HG03159 (cell line): ENCODE measurements around the gene APCS.

ENCODE experiments used
- ATAC-seq: cut with Tn5 transposase; IDR thresholded peaks from one replicate; pipeline ENCODE4 v1.9.1; 2021; ENCODE audit warnings: mild to moderate bottlenecking, moderate library complexity; ENCODE audit not compliant: unreplicated experiment

Gene APCS, protein sequence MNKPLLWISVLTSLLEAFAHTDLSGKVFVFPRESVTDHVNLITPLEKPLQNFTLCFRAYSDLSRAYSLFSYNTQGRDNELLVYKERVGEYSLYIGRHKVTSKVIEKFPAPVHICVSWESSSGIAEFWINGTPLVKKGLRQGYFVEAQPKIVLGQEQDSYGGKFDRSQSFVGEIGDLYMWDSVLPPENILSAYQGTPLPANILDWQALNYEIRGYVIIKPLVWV

DNA sequence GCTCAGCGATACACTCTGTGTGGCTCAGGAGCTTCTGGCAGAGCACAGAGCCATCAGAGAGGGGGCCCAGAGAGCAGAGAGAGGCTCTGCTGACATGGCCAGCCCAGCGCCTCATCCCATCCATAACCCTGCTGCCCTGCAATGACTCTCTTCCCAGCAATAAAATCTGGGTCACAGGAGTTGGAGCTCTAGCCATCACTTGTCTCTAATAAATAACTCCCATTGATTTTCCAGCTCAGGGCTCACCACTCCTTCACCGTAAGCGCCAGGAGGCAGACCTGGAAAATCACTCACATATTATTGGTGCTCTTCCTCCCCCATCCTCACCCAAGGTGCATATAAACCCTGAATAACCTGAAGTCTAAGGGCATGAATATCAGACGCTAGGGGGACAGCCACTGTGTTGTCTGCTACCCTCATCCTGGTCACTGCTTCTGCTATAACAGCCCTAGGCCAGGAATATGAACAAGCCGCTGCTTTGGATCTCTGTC, at the start of gene APCS:
Gene APCS, plus strand, starts transcription at position 366 of the 491 bp plus-strand sequence. Its CDS starts 96 bp downstream, at position 462.
- ATAC-seq, result no peak

DNA sequence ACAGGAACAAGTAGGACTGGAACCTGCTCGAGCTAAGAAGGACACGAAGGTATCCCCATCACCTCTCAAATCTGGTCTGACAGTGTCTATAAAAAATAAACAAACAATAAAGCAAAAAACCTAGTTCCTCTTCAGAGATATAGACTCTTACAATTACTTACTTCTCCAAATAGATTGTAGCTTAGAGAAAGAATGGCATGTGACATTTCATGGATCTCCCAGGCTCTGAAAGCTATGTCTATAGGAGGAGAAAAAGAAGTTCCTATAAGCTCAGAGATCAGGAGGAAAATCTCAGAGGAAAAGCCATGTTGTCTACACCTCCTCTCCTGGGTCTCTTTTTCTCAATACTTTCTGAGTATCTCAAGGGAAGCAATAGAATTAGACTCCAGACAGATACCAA, 39.5 kb upstream of the APCS start:
- ATAC-seq, result no peak

DNA sequence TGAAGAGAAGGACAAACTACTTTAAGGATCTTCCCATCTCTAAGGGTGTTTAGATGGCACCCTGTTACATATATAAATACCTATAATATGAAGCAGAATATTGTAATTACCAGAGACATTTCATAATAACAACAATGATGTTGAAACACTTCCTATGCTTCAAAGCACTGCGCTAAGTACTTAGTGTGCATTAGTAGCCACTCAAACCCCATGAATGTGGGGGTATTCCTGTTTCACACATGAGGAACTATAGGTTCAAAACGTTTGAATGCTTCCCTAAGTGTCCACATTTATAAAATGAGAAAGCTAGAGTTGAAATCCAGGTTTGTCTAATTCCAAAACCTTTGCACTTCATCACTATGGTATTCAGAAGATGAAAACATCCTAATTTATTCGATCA, 33.4 kb upstream of the APCS start:
- no peak for ATAC-seq

DNA sequence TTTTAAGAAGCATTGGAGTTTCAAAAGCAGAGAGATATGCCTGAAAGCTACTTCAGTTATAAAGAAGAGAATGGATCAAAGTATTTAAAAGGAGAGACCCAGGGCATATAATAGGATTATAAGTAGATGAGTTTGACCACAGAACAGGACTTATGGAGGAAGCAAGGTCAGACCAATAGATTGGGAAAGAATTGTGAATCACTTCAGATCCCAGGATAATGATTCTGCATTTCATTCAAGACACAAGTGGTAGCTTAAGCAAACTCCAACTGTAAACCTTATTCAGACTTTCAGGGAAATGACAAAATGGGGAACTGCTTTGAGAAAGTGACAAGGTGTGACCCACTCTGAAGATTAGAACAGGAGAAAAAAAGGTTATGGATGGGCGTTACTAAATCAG, 32.9 kb upstream of the APCS start:
- no peak for ATAC-seq

DNA sequence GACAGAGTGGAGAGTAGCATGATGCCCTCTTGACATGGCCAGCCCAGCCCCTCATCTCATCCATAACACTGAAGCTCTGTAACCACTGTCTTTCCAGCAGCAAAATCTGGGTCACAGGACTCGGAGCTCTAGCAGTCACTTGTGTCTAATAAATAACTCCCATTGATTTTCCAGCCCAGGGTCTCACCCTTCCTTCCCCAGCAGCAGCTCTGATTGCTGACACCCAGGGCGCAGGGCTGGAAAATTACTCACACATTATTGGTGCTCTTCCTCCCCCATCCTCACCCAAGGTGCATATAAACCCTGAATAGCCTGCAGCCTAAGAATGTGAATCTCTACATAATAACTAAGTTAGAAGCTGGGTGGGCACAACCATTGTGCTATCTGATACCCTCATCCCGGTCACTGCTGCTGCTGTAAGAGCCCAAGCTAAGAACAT, 30.7 kb upstream of the APCS start:
- no peak for ATAC-seq

DNA sequence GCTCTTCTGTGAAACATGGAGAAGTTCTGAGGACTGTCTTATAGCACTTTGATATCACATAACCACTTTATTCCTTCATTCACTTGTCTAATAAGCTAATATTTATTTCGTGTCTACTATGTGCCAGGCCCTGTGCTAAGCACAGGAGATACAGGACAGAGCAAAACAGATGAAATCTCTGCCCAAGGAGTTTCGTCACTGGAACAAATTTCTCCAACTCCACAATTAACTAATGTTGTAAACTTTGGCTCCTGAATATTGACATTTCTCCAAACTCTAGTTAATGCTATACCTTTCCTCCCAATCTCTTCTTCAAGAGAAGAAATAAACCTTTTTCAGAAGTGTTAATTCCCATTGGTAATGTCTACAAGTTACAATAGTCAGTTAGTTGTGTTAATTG, 27.0 kb upstream of the APCS start:
- ATAC-seq, result no peak

DNA sequence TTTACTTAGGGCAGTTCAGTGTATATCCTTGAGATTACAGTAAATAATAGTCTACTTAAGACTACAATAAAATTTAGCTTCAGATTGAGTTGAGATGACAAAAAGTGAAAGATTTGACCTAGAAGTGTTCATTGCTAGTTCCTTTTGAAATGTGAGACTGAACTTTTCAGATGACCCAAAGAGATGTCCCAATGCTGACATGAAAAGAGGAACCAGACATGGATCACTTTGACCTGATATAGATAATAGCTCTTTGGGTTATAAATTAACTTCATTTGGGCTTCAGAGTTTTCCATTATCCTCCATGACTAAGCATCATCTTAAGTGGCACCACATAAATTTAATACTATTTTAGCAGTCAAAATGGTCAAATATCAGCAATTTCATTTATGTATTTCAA, 26.1 kb upstream of the APCS start:
- ATAC-seq, result no peak

DNA sequence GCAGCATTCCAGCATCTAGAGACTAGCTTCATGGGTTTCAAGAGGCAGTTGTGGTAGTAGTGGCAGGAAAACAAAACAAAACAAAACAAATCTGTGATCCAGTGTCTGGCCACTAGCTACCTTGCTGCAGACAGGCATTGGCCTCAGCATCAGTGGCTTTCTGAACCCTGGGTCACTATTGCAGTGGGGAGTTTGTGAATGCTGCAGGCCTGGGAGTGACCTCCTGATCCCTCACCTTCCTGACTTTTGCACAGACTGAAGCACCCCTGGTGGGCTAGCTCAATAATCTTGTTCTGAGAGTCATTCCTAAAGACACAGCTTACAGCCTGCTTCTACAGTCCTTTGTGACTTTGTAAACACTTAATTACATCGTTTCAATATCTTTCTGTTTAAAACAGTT, 24.9 kb upstream of the APCS start:
- ATAC-seq, result no peak

DNA sequence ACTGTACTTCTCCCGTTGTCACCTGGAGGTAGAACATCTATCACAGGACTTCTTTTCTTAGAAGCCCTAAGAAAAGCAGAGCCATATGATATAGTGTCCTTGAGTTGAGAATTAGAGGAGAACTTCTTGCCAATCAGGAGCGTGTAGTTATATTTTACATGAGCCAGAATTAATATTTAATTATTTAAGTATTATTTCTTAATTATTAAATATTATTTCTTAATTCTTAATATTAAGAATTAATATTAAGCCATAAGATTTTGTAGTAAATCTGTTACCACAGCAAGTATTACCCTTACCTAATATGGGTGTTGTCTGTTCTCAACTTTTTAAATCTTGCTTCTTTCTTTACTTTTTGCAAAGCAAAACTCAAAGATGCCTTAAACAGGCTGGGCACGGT, 10.2 kb upstream of the APCS start:
- ATAC-seq, result no peak

DNA sequence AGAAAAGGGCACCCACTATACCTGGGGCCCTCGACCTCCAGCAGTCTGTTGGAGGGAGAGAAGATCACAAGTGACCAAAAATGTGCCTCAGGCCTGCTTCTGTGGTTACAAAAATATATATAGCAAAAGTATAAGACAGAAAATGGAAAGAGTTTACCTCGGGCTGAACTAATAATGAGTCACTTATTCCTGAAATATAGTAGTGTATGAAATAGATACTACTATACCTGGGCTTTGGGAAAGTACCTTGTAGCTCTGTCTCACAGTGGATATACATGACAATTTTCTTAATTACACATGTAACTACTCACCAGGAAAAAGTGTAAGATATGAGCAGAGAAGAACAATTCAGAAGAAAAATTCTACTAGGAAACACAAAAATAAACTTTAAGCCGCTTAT, 7.3 kb upstream of the APCS start:
- ATAC-seq, result no peak

DNA sequence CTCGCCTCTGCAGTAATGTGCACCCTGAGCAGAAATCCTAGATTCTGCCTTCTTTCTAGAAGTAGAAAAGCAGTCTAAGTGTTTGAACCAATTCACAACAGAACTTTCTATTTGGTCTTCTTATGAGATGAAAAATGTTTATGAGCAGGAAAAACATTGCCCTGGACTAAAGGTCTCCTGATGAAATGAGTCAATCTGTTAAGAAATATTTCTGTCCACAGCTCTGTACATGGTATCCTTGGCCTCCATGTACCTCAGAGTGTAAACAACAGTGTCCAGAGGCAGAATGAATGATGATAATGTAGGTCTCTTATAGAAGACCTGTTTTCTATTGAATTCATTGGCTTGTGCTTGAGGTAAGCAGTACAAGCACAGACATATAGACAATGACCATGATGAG, 6.2 kb upstream of the APCS start:
- ATAC-seq, result no peak

DNA sequence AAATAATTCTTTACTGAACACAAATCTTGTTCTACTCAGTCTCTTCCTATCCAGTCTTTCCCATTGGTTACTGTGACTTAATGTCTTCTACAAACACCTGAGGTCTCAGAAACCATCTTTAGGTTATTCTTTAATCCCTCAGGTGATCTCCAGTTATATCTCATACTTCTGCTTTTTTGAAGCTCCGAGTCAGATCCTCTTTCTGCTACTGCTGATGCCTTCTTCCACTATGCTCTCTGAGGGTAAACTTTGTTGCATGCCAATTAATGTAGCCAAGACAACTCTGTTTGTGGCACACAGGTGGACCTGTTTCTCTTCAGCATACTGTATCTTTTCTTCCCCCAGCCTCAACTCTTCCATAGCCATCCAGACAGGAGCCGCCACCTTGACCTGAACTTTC, 3.1 kb upstream of the APCS start:
- no peak for ATAC-seq

DNA sequence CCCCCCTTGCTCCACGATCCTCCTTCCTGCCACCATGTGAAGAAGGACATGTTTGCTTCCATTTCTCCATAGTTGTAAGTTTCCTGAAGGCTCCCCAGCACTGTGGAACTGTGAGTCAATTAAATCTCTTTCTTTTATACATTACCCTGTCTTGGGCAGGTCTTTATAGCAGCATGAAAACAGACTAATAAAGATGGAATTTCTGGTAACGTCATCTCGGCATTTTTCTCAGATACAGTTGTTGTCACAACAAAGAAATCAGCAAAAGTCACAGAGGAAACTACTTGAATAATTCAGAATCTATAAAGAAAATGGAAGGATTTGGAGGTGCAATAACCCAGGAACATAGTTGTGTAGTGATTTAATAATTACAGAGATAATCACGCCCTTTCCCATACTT, 4.4 kb downstream of the APCS start:
- ATAC-seq, result no peak

DNA sequence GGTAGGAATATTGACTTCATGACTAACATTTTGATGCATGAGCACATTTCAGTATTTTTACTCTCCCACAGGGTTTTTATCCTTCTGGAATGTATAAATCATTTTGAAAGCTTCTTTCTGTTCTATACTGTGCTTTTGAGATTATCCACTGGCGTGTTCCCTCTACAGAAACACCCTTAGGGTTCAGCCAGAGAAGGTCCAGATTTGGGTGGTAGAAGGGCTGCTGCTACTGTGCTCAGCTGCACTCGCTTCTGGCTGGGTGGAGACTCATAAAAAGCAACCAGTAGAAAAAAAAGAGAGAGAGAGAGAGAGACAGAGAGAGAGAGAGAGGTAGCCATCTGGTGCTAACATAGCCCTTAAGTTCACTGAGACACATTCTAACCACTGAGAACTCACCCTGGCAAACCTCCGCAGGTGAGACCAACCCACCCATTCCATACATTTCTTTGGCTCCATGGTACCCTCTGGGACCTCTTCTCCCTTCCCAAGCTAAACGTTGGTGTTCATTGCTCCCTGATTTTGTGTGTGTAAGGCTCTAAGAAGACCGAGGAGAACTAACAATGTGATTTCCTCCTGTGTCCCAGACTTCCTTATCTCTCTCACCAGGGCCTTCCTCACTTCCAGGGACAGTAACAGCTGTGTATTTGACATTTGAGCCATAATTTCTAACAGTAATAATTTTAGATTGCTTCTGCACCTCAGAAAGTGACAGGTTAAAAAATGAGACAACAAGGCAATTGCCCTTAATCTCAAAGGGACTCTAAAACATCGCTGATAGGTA, 7.2 kb downstream of the APCS start:
- ATAC-seq, result no peak

DNA sequence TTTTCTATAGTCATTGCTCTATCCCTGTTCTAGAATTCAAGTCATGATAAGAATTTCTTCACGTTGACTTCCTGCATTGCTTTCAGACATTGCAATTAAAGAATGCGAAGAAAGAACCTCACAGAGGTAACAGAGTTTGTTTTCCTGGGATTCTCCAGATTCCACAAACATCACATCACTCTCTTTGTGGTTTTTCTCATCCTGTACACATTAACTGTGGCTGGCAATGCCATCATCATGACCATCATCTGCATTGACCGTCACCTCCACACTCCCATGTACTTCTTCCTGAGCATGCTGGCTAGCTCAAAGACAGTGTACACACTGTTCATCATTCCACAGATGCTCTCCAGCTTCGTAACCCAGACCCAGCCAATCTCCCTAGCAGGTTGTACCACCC, 10.6 kb downstream of the APCS start:
- ATAC-seq, result no peak

DNA sequence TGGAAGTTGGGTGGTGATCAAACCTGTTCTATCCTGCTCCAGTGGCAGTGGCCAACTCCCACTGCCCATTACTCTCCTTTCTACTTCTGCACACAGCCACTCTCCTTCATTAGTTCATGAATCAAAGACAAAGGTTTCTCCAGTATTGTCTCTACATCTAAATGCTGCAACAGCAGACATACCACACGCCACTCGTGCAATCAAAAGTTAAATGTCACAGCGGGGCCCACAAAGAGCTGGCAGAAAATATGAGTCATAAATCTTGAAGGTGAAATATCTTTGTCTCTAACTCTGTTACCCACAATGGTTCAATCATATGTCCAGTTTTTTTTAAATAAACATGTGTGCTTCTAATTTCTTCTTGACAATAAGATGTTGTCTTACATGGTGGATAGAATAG, 13.3 kb downstream of the APCS start:
- ATAC-seq, result no peak

DNA sequence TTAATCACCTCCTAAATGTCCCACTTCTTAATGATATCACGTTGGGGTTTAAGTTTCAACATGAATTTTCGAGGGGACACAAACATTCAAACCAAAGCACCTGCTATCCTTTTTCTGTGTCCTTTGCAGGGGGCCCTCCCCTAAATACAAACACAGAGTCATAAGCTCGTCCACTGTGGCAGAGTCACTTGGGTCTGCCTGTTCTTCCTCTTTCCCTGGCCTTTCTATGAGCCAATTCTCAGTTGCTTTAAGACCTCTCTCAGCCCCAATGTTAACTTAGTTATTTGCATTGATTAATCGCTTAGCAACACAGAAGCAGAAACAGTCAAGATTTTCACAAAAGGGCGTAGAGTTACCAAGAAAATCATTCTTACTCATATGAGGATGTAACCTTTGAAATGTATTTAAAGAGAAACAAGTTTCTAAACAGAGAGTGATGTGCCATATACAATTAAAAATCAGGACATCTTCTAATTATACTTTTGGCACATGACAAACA, 14.9 kb downstream of the APCS start:
- ATAC-seq, result no peak

DNA sequence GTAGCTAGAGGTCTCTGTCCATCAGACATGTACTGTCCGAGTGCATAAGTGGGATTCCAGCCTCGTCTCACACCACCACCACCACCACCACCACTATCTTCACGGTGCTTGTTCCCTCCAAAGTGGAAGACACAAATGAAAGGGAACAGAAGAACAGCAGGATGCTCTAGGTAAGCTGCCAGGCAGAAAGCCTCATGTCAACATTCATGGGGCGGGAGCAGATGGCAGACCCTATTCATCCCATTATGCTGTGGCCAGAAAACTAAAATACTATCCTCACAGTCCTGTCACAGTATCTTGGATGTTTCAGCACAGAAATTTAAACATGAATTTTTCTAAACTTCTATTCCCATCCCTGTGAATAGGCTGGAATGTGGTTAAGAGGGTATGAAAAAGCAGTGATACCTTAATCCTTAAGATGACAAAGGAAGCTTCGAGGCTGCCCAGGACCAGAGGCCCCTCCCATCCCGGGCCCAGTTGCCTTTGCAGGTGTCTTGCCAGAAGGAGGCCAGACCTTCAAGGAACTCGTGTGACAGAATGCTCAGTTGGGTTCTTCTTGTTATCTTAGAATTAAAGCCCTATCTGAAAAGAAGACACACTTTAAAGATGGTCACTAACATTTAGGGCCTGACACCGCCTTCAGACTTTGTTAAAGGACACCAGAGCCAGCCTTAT, 24.7 kb downstream of the APCS start:
- no peak for ATAC-seq

DNA sequence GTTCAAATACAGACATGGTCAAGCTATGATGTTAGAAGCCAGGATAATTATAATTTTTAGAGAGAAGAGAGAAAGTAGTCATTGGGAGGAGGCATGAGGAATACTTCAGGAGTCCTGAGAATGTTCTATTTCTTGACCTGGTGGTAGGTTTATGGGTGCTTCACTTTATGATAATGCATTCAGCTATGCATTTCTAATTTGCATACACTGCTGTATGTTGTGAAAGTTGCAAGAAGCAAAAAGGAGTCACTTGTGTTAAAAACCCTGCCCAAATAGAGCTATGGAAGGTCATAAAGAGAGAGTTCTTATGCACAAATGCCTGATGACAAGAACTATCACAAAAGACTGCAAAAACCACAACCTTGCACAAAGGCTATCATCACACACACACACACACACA, 45.3 kb downstream of the APCS start:
- no peak for ATAC-seq
